Breast epithelium (tissue), 3 donors: ENCODE measurements around the gene LPCAT3.

Source experiments
- CTCF ChIP-seq, 3 donors: fragments of 450-650 bp; IDR thresholded peaks; one replicate each; pipeline ENCODE4 v1.5.1; 2016 to 2017; ENCODE audit warnings: antibody characterized with exemption in 3 of 3, mild to moderate bottlenecking in 3 of 3, moderate library complexity in 3 of 3
- POLR2AphosphoS5 ChIP-seq, 3 donors: sonication (generic); formaldehyde crosslinking; IDR thresholded peaks; one replicate each; pipeline ENCODE4 v1.6.1; 2017; ENCODE audit warnings: antibody characterized with exemption in 3 of 3

GRCh38 chr12:6939191-6939540, 79.1 kb downstream of the LPCAT3 start:
- TF ChIP-seq CTCF (IDR thresholded peaks at IDR 0.05) (no peak), POLR2AphosphoS5 (IDR thresholded peaks at IDR 0.05) (peak in 1 of 3 donors; percentile 15)
